GM12878 (cell line): ENCODE measurements around the gene PVRIG. TPM values are rescaled to one million over a fixed set of nuclear protein-coding genes. Genes with fewer than 3 reads are reported as not detected.

ENCODE experiments used
- ATAC-seq: fragments of 200-7000 bp; cut with Tn5 transposase; 3 replicates; pipeline ENCODE4 v1.9.1; 2020; ENCODE audit warnings: mild to moderate bottlenecking, moderate library complexity
- BruUV-seq: library from RNA; stranded (reverse); fragments of 400-500 nt; replicated peaks from 2 replicates; lab custom pipeline; 2021; lab: Mats Ljungman, UMichigan
- CTCF ChIA-PET: fragments of 300-600 bp; sonication (Branson Sonifier 250); formaldehyde crosslinking; extraction: SDS; loops from one replicate; lab custom pipeline; 2021; ENCODE audit warnings: inconsistent platforms; lab: Yijun Ruan, JAX
- POLR2A ChIA-PET: fragments of 350-600 bp; formaldehyde crosslinking; extraction: SDS; loops from one replicate; lab custom pipeline; 2021; ENCODE audit warnings: inconsistent platforms; lab: Charles Lee
- RAD21 ChIA-PET: fragments of 300-600 bp; sonication (Branson Sonifier 250); formaldehyde crosslinking; loops from one replicate; lab custom pipeline; 2023; ENCODE audit warnings: antibody characterized with exemption; ENCODE audit not compliant: unreplicated experiment; lab: Charles Lee
- SMC1A ChIA-PET: fragments of 300-600 bp; sonication (Branson Sonifier 250); formaldehyde crosslinking; loops from one replicate; lab custom pipeline; 2023; ENCODE audit not compliant: unreplicated experiment, uncharacterized antibody; lab: Charles Lee
- DNase-seq: peaks from one replicate; pipeline ENCODE4 v3.0.0-alpha.2; 2011; ENCODE audit warnings: low read depth, low spot score
- FAIRE-seq: peaks from 3 replicates; lab custom pipeline; 2011; peaks lifted over from hg19 to GRCh38; lab: Jason Lieb, UNC
- H2AFZ ChIP-seq: 2 replicates; pipeline ENCODE4 v1.6.0; 2011; ENCODE audit warnings: low read depth, low read length, control low read depth; ENCODE audit not compliant: control insufficient read depth
- H3K27ac ChIP-seq: 2 replicates; pipeline ENCODE4 v1.5.1; 2011; ENCODE audit warnings: control low read depth; ENCODE audit not compliant: control insufficient read depth, insufficient read depth
- H3K27me3 ChIP-seq, 2 experiments: replicated peaks in 1 of 2; 2 replicates each; pipeline versions ENCODE4 v1.6.0 to v1.6.1; 2011; ENCODE audit warnings: low read length in 1 of 2; ENCODE audit not compliant: control insufficient read depth in 2 of 2, insufficient read depth in 2 of 2
- H3K36me3 ChIP-seq, 2 experiments: 2 replicates each; pipeline ENCODE4 v1.5.1; 2011; ENCODE audit warnings: low read length in 1 of 2; ENCODE audit not compliant: control insufficient read depth in 2 of 2, insufficient read depth in 2 of 2
- H3K4me1 ChIP-seq: 2 replicates; pipeline ENCODE4 v1.6.1; 2011; ENCODE audit warnings: mild to moderate bottlenecking, low read length, moderate library complexity, mixed read lengths; ENCODE audit not compliant: control insufficient read depth, insufficient read depth
- H3K4me2 ChIP-seq: 2 replicates; pipeline ENCODE4 v1.6.0; 2011; ENCODE audit warnings: control low read depth; ENCODE audit not compliant: control insufficient read depth, insufficient read depth
- H3K4me3 ChIP-seq: fragments of 200-600 bp; sonication (generic); 2 replicates; pipeline ENCODE4 v1.5.1; 2016
- H3K79me2 ChIP-seq: 2 replicates; pipeline ENCODE4 v1.6.0; 2011; ENCODE audit warnings: low read length; ENCODE audit not compliant: control insufficient read depth, insufficient read depth
- H3K9ac ChIP-seq: 2 replicates; pipeline ENCODE4 v1.8.0; 2011; ENCODE audit warnings: low read length, control low read depth, mixed read lengths; ENCODE audit not compliant: control insufficient read depth, insufficient read depth
- H3K9me3 ChIP-seq: replicated peaks from 3 replicates; pipeline ENCODE4 v1.5.1; 2011; ENCODE audit warnings: mild to moderate bottlenecking, low read length; ENCODE audit not compliant: control insufficient read depth, insufficient read depth
- H4K20me1 ChIP-seq: 2 replicates; pipeline ENCODE4 v1.6.0; 2011; ENCODE audit not compliant: control insufficient read depth, insufficient read depth
- BCLAF1 ChIP-seq: fragments of 450-650 bp; IDR thresholded peaks from 2 replicates; pipeline ENCODE4 v1.6.1; 2017; ENCODE audit warnings: antibody characterized with exemption, mild to moderate bottlenecking, moderate library complexity
- FOS ChIP-seq: IDR thresholded peaks from 3 replicates; pipeline ENCODE4 v1.6.1; 2011; ENCODE audit warnings: borderline replicate concordance; ENCODE audit not compliant: insufficient read length; ENCODE audit errors: extremely low read depth
- NKRF ChIP-seq: fragments of 450-650 bp; conservative IDR thresholded peaks from 2 replicates; pipeline ENCODE4 v1.6.1; 2017; ENCODE audit warnings: mild to moderate bottlenecking, moderate library complexity
- POLR2A ChIP-seq: IDR thresholded peaks from 2 replicates; pipeline ENCODE4 v1.6.1; 2011; ENCODE audit warnings: low read depth, mild to moderate bottlenecking, low read length
- POLR2AphosphoS5 ChIP-seq: IDR thresholded peaks from 2 replicates; pipeline ENCODE4 v1.6.1; 2011; ENCODE audit warnings: mild to moderate bottlenecking, low read length, inconsistent platforms
- WGBS: methylation state at CpG from one replicate; pipeline ENCODE4 v1.1.6; 2016; ENCODE audit warnings: low lambda C conversion rate; ENCODE audit not compliant: insufficient replicate concordance, insufficient coverage; ENCODE audit errors: missing lambda C conversion rate; 5-methylcytosine and 5-hydroxymethylcytosine counted together
- in situ Hi-C: fragments of 300-500 bp; cut with MboI; formaldehyde crosslinking; loops from 9 replicates; pipeline ENCODE4 v1.14.3; 2018; ENCODE audit warnings: mixed read lengths
- intact Hi-C: fragments of 100-400 bp; cut with micrococcal nuclease; formaldehyde crosslinking; loops from one replicate; pipeline ENCODE4 v1.14.2; 2022; ENCODE audit not compliant: unreplicated experiment
- polyA plus RNA-seq, 11 experiments: library from polyadenylated mRNA; depleted of rRNA in 4 of 11; unstranded in 6 of 11; stranded (reverse) in 5 of 11; fragments of >200 nt; fragmentation: Nextera tagmentation in 4 of 11; fragmentation: Illumina TruSeq in 1 of 11; extraction: Ambion mirVana in 4 of 11; extraction: Trizol in 1 of 11; gene quantifications; 1 replicate in 1 of 11; 2 replicates in 10 of 11; pipeline versions ENCODE4 v1.2.1 to v1.2.3, GENCODE V29; 2011 to 2016; ENCODE audit warnings: inconsistent platforms in 2 of 11, missing spikeins in 2 of 11, low read depth in 1 of 11
- total RNA-seq, 4 experiments: library from RNA; depleted of rRNA in 3 of 4; stranded (reverse); fragments of >200 nt in 3 of 4; fragmentation: Illumina TruSeq in 1 of 4; extraction: Trizol in 1 of 4; gene quantifications; 2 replicates each; pipeline versions ENCODE4 v1.2.1 to v1.2.3, GENCODE V29; 2013 to 2021

PVRIG gene
- total and polyA plus RNA-seq, 10 of the 15 experiments (the other 5 are each of a cell fraction or from before 2014, with no cell fraction given) = 1.3 to 44.0 (median 17.9) TPM

- no peak for TF ChIP-seq BCLAF1
These were observed 2.2 kb downstream of the PVRIG start (continued) for GRCh38 chr7:100221767-100222444.

- no TSS peak for BruUV-seq
- Histone ChIP-seq H3K9me3 (no peaks in the 10 kb centered on the region), H3K4me1 (peaks cover 33% of the 10 kb centered on the region), H3K4me3 (peak overlapping the region; percentile 63; the same call in 1 of the 2 replicates), H3K9ac (peak overlapping the region; percentile 87), H3K4me2 (peak overlapping the region; percentile 88), H3K27ac (peak overlapping the region; percentile 99), H3K79me2 (peaks cover 54% of the 10 kb centered on the region), H3K36me3 (peaks cover 5 to 7% of the 10 kb centered on the region in 2 experiments; a peak in 3 of 4 replicates), H2AFZ (no peak overlapping the region), H4K20me1 (no peaks in the 10 kb centered on the region), H3K27me3 (no peaks in the 10 kb centered on the region)
- TF ChIP-seq NKRF (no peak), FOS (no peak), POLR2AphosphoS5 (0 out of 2 replicates have a peak, but pooled peaks have one; percentile 23), POLR2A (peak; percentile 43; the same call in 1 of the 2 replicates)
- FAIRE-seq = no peak
- ATAC-seq = no peak
- in situ Hi-C loops = no loop called here
- POLR2A ChIA-PET = interaction anchor here (0.7 to 4.6 kb wide), 8 partner anchors 12 to 364 kb away, joined by 3 to 25 read pairs (median 4); partner anchors contain the start of genes FBXO24 and LRCH4
- DNase-seq = no peak
- WGBS = 91% methylated on average over 13 of the region's 13 CpGs
- SMC1A ChIA-PET = interaction anchor here (0.7 to 2.3 kb wide), 8 partner anchors 10 to 186 kb away, joined by 3 to 10 read pairs (median 5); partner anchors contain the start of gene LAMTOR4
- RAD21 ChIA-PET = interaction anchor here (0.9 to 3.5 kb wide), 7 partner anchors 12 to 94 kb away, joined by 4 to 14 read pairs (median 5); partner anchors contain the start of gene LAMTOR4
- CTCF ChIA-PET = interaction anchor here (0.7 to 8.2 kb wide), 8 partner anchors 7 to 185 kb away, joined by 3 to 107 read pairs (median 4); partner anchors contain the start of gene GAL3ST4
- intact Hi-C loops = no loop called here
These were observed 2.8 kb downstream of the PVRIG start for GRCh38 chr7:100222445-100223132.
